Stimulated activated CD4-positive, alpha-beta T cell treated with anti-CD3 and anti-CD28 coated beads, Interleukin-4, amount 100 ng/mL, for 24 hours (primary cell): Measurements from ENCODE around the gene GLRA1.
"Not testable (repeated sequence)": the region's sequence is repeated elsewhere in the genome, so short reads cannot be mapped to it uniquely, and the experiment has no call there.

Experiments used
- DNase-seq: peaks from one replicate; pipeline ENCODE4 v3.0.0-alpha.2; 2020

GLRA1 gene

DNA sequence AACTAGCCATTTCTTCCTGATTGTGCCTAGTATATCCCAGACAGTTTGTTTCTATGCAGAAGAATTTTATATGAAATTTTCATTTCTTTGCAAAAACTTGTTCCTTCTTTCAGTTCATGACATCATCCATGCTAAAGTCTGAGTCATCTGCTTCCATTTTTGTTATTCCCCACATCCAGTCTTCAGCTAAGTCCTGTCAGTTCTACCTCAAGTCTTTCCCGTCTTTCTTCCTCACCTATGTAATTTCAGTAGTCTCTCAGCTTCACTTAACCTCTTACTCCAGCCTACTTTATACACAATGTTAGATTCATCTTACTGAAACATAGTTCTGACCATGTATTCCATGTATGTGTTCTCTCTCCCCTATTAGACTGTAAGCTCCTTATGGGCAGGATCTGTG is 113.8 kb downstream of the GLRA1 start:
- DNase-seq, result no peak

DNA sequence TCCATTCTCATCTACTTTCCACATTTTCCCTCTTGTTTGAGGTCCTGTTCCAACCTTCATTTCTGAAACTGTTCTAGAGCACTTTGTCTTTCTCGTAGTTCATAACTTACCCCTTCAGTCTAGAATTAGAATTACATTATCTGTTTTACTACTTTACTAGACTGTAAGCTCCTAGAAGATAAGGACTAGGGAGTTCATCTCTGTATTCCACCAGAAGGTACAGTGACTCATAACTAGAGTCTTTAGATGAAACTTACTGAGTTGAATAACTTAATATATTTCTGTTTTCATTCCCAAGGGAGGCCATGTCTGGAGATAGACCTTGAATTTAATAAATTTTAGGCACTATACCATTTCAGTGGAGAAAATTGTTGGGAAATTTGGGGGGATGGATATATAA is 114.2 kb downstream of the GLRA1 start:
- no peak for DNase-seq

DNA sequence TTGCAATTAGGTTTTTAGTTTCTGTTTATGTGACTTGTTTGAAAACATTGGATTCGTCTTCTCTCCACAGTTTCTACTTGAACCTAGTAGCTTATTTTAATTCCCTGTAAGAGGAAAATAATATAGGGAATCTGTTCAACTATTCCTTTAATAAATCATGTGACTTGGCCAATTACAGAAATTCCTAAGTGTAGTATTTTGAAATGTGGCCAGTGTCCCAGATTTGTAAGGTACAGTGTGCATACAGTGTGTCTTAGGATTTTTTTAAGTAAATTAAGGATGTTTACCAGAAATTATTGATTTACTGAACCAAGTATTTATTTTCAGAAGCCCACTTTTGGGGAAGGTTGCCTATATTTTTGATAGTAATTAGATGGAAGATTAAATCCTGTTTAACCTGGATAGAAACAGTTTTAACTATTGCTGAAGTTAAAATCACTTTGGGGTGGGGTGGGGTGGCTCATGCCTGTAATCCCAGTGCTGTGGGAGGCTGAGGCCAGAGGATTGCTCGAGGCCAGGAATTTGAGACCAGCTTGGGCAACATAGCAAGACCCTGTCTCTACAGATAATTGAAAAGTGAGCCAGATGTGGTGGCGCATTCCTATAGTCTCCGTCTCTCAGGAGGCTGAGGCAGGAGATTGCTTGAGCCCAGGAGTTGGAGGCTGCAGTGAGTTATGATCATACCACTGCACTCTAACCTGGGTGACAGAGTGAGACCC is 116.0 kb downstream of the GLRA1 start:
- no peak for DNase-seq

DNA sequence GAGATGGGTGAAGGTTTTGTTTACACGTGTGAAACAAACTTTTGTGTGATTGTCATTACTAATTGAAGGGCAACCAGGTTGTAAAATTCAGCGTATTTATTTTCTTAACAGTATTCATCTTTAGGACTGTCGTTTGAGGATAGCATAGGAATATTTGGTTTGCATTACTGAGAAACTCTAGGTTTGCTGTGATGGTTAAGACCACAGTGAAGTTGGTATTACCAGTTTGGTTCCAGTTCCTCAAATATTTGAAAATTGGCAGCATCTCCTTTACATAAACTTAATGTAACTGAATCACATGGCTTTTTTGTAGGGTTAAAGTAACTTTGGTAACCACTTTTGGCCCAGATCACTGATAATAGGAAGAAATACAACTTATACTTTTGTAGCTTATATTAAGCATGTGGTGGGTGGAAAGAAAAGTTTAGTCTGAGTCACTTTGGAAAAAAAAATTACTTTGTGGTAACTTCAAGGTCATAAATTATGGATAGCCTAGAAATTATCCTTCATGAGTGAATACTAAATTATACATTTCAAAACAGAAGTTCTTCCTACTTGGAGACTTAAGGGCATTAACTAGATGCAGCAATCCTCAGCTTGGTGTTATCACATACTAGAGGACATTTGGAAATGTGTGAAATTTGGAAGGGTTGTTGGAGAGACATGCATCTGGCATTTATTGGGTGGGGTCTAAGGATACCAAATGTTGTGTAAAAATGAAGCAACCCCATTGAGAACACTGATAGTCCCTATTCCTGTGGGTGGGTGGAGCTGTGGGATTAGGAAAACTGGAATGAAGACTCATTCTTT is 119.0 kb downstream of the GLRA1 start:
- no peak for DNase-seq

DNA sequence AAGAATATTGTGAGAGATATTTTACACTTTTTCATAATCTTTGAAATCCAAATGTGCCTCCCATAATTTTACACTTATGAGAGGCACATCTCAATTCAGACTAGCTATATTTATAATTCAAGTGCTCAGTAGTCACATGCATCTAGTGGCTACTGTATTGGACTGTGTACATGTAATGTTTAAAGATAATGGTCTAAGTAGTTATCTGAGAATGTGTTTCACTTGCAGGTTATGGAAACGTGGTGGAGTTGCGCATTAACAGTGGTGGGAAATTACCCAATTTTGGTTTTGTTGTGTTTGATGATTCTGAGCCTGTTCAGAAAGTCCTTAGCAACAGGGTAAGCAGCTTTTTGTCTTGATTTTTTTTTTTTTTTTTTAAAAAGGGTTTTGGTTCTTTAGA is 124.1 kb downstream of the GLRA1 start:
- no peak for DNase-seq

DNA sequence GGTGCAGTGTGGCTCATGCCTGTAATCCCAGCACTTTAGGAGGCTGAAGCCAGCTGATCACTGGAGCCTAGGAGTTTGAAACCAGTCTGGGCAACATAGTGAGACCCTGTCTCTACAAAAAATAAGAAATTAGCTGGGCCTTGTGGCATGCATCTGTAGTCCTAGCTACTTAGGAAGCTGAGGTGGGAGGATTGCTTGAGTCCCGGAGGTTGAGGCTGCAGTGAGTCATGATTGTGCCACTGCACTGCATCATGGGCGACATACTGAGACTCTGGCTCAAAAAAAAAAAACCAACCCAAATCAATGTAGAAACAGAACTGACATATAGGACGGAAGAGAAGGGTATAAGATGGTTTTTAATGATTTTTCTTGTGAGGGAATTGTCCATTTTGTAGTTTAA is 125.2 kb downstream of the GLRA1 start:
- DNase-seq, result no peak

DNA sequence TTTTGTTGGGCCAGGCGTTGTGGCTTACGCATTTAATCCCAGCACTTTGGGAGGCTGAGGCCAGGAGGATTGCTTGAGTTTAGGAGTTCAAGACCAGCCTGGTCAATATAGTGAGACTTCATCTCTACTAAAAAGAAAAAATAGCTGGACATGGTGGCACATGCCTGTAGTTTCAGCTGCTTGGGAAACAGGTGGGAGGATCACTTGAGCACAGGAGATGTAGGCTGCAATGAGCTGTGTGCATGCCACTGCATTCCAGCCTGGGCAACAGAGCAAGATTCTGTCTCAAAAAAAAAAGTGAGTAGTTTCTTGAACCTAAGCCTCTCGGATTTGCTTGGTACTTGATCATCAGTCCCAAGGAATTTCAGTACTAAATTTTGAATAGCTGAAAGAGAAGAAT is 126.0 kb downstream of the GLRA1 start:
- DNase-seq, result no peak

DNA sequence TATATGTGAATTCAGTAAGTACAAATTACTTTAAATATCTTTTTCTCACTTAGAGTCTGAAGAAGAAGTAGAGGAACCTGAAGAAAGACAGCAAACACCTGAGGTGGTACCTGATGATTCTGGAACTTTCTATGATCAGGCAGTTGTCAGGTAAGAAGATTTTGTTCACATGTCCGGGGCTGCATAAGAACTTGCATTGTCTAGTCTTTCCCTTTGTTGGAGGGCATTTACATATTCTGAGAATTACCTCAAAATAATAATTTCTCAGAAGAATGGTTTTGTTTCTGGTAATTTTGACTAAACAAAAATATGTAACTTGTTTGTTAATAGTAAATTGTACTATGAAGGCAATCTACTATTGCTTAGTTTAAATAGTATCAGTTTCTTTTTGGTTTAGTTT is 129.2 kb downstream of the GLRA1 start:
- DNase-seq, result no peak

DNA sequence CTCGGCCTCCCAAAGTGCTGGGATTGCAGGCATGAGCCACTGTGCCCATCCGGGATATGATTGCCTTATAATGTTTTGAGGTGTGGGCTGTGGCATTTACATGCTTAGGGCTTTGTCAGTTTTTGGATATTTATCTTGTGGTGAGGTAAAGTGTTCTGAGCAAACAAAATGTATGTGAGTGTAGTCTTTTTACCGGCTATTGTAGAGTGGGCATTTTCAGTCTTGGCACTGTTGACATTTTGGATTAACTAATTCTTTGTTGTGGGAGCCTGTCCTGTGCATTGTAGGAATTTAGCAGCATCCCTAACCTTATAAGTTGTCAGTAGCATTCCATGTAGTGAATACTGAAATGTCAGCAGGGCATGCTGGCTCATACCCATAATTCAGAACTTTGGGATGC is 131.3 kb downstream of the GLRA1 start:
- no peak for DNase-seq

DNA sequence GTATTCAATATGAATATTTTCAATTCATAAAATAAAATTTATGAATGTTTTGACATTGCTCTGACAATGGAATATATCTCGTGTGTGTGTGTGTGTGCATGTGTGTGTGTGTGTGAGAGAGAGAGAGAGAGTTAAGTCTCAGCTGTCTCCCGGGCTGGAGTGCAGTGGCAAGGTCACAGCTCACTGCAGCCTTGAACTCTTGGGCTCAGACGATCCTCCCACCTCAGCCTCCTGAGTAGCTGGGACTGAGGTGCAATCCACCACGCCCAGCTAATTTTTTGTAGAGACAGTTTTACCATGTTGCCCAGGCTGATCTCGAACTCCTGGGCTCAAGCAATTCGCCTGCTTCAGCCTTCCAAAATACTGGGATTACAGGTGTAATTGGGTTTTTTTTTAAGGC is 136.8 kb downstream of the GLRA1 start:
- DNase-seq, result no peak

DNA sequence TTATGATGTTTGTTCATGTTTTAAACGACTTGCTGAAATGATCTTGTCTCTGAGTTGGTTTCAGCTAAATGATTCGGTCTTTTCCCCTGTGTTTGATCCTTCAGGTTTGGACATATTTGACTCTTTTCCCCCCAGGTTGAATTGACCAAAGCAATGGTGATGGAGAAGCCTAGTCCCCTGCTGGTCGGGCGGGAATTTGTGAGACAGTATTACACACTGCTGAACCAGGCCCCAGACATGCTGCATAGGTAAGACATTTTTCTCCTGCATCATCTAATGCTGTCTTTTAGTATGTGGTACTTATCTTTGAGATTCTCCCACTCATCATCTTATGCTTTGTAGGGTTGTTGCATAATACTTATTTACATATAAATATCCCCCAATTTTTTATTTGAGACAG is 138.2 kb downstream of the GLRA1 start:
- no peak for DNase-seq

DNA sequence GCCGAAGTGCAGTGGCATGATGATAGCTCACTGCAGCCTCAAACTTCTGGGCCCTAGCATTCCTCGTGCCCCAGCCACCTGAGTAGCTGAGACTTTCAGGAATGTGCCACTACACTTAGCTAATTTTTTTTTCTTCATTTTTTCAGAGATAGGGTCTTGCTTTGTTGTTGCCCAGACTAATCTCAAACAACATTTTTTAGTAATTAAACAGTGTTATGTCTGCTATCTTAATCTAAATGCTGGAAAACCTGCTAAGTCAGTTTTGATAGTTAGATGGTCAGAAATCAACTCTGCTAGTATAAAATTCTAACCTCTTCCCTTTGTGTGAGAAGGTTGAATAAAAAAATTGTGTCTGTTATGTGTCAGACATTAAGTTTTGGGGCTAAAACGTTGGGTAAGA is 140.5 kb downstream of the GLRA1 start:
- no peak for DNase-seq

DNA sequence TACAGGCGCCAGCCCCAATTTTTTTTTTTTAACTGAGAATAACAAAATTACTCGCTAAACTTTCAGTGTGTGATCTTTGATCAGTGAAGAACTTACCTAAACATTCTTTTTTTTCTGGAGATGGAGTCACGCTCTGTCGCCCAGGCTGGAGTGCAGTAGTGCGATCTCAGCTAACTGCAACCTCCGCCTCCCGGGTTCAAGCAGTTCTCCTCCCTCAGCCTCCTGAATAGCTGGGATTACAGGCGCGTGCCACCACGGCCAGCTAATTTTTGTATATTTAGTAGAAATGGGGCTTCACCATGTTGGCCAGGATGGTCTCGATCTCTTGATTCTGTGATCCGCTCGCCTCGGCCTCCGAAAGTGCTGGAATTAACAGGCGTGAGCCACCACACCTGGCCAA is 141.0 kb downstream of the GLRA1 start:
- not testable (repeated sequence) for DNase-seq

DNA sequence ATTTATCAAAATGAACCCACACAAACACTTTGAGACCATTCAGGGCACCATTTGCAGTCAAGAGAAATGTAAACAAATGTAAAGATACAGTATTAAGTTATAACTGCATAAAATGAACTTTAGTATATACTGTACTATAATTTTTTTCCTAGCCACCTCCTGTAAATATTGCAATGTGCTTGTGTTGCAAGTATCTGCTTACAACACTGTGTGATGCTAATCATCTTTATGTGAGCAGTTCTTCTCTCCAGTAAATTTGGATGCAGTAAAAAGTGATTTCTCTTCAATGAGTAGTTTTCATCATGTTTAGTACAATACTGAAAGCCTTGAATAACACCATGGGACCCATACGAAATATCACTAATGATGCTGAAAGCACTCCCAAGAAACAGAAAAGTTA is 143.4 kb downstream of the GLRA1 start:
- no peak for DNase-seq

DNA sequence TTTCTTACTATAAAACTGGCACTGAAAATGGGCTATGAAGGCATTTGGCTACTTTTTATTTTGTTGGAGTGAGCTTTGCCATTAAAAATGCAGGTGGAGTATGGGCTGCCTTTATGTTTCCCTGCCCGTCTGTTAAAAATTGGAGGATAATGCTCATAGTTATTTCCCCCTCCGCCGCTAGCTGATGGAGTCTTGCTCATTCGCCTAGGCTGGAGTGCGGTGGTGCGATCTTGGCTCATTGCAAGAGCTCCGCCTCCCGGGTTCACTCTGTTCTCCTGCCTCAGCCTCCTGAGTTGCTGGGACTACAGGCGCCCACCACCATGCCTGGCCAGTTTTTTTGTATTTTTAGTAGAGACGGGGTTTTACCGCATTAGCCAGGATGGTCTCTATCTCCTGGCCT is 144.3 kb downstream of the GLRA1 start:
- DNase-seq, result no peak

DNA sequence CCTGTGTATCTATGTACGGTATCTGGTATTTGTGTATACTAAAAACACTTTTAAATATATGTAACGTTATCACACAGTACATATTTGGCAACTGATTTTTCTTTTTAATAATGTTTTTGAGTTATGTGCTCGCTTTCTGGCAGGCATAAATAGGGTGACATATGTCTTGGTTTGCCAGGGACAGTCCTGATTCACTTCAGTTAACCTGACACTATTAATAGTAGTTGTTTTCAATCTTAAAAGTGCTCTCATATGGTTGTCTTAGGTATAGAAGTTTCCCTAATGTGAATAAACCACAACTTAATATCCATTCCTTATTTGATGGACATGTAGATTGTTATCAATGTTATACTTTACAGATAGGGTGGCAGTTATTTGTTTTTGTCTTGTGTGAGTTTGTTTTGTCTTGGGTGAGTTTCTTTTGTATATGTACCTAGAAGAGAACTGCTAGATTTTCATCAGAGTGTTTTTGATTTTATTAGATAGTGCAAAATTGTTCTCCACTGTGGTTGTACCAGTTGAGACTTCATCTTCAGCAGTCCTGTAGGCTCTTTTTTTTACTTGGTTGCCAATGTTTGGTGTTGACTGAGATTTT is 145.0 kb downstream of the GLRA1 start:
- DNase-seq, result no peak

DNA sequence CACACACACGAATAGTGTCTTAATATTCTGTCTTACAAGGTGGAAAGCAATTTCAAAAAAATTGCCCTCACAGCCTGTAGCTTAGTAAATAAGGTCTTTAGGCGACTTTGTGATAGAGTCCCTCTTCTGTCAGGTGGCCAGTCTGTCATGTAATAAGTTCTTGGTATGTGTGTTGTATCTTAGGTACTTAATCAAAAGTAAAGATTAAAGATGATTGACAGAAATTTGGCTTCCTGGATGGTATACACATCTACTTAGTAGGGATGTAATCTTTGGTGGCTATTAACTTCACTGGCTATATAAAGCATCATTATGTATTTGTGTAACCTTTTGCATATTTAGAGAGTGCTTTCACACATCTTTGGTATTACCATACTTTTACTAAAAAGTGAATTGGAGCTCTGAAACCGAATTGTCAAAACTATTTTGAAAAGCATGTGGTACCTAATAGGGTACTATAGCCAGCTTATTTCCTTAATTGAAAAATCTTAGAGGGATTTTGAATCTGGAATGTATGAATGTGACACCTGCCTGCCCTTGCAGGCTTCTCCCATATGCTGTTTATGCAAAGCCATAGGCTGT is 149.5 kb downstream of the GLRA1 start:
- DNase-seq, result no peak

DNA sequence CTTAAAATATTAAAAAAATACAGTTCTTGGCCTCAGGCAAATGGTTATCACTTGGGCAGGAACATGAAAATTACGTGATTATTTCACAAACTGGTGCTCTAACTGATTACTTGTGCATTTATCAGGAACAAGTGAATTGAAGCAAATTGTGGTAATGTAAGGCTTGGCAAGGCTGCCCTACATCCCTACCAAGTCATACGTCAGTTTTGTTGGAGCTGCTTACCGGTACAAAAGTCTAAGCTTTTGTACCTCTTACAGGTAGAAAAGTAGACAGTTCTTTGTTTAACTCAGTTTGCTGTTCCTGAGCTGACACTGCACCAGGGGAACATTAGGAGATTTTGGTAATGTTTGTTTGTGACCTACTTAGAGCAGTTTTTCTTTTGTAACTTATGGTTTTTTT is 150.7 kb downstream of the GLRA1 start:
- DNase-seq, result no peak

DNA sequence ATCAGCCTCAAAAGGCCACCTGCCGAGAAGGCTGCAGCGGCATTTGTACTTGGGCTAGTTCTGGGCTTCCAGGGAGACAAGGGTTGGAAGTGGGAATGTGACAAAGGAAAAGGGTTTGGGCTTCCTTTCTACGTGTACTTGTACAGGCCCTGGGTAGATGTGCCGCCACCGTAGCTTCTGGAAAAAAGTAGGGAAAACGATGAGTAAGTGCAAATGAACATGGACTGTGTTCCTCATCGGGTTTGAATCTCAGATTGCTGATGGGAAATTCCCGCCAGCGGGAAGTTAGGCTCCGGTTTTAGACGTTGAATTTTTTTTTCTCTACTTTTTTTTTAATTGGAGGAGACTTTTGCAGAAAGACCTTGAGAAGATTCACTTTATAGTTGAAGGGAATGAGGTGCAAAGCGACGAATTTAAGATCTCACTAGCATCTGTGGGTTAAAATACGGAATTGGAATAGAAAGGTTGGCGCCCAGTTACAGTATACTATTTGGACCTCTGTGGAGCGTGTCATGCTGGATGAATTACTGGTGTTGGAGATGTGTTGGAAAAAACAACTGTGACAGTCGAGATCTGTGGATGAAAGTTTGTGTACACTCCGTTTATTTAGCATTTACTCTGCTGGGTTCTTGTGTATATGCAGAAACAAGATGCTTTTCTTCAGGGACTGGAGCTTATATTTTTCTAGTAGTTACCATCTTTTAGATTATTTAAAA is 151.6 kb downstream of the GLRA1 start:
- DNase-seq, result peak; percentile 23
